DLD1 (cell line): ENCODE measurements around the gene IGF2BP2.

Experiments used
- in situ Hi-C: cut with HindIII; loops from 2 replicates; pipeline ENCODE4 v1.10.0; 2017; ENCODE audit warnings: low sequenced_read_pairs

The IGF2BP2 gene

DNA sequence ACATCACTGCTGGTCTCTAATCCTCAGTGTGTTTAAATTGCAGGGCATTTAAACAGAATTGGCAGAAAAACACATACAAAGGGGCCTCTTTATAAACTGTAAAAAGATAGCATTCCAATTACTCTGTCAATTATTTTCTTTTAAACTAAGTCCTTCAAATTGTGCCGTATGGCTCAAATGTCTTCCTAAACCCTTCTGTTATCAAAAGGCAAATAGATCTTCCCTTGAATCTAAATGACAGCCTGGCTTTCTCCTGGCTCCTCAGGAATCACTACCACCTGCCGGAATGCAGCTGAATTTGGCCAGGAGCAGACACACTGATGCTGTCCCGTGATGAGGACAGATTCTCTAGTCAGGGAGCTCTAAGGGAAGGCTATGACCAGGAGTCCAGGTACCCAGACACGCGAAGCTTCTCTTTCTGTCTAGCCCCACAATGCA is 85.6 kb downstream of the IGF2BP2 start:
- in situ Hi-C loops = no loop called here

DNA sequence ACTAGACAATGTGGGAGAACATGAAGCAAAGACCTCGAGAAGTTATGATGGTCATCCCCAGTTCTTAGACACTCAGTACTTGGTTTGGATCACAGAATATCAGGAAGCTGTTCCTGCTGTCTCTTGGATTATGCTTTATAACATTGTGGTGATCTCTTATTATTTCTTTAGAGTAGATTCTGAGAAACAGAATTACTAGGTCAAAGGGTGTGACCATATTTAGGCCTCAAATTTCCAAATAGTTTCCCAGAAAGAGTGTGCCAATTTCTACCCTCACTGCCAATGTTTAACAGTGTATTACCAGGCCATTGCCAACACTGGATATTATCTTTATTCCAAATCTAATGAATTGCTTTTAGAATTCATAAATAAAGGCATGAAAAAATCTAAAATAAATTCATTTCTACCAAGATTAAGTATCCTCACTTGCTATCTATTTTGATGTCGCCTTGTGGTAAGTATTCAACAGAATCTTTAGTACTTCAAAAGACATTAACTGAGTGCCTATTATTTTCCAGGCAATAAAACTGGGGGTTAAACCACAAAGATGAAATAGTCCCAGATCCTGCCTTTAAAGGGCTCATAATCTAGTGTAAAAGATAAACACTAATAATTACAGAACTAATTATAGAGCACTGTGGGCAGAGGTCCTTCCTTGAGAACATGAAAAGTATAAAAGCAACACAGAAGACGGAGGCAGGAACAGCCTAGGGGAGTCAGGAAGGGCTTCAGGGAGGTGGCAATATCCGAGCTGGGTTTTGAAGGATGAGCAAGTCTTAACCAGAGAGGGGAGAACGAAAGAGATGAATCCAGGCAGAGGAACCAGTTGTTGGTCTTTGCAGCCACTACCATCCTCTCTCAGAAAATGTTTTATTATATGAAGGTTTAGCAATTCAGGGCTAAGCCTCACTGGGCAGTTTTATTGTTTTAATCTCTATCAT is 86.8 kb downstream of the IGF2BP2 start:
- in situ Hi-C loops = no loop called here

DNA sequence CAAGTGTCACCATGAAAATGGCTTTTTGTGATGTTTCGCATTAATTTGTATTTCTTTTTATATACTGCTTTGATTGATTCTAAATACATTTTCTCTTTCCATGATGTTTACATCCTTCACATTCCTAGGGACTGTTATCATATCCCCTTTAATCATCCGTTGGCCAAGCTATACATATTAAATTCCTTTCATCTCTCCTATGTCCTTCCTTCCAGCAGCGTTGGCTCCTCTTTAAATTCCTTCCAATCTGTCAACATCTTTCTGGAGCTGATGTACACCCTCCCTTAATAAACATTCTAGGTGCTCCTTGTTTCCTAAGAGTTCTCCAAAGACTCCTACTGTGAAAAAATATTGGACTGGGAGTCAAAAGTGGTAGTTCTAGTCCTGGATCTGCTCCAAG is 87.8 kb downstream of the IGF2BP2 start:
- in situ Hi-C loops = no loop called here

DNA sequence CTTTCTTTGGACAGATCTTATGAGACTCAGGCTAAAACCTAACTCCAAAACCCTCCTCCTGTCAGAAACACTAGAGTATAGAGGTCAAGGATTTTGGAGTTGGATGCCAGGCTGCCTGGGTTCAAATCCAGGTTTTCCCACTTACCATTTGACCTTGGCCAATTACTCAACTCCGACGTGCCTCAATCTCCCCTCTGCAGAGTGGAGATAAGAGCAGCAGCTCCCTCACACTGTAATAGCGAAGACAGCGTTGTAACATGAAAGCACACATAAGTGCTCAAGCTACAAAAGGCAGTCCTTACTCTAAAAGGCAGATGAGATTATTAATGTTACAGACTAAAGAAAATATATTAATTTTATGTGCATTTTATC is 90.1 kb downstream of the IGF2BP2 start:
- in situ Hi-C loops = no loop called here

- in situ Hi-C loops = no loop called here
These were observed 90.7 kb downstream of the IGF2BP2 start for GRCh38 chr3:185733980-185734724.

DNA sequence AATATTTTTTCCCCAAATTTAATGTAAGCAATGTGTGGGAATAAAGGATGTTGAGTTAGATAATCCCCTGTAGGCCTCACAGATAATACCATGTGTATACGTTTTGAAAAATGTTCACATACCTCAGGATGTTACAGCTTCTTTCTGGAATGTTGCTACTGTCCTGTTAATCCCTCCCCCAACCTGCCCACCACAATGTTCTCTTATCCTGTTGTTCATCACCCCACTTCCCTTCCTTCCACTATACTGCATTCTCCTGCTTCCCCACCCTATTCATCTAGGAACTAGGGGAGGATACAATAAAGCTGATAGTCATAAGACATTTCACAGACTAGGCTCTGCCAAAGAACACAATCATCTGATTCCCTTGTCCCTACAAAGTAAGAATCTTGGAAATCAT is 92.1 kb downstream of the IGF2BP2 start:
- in situ Hi-C loops = no loop called here

- in situ Hi-C loops = no loop called here
These were observed 94.3 kb downstream of the IGF2BP2 start for GRCh38 chr3:185730550-185730949.

DNA sequence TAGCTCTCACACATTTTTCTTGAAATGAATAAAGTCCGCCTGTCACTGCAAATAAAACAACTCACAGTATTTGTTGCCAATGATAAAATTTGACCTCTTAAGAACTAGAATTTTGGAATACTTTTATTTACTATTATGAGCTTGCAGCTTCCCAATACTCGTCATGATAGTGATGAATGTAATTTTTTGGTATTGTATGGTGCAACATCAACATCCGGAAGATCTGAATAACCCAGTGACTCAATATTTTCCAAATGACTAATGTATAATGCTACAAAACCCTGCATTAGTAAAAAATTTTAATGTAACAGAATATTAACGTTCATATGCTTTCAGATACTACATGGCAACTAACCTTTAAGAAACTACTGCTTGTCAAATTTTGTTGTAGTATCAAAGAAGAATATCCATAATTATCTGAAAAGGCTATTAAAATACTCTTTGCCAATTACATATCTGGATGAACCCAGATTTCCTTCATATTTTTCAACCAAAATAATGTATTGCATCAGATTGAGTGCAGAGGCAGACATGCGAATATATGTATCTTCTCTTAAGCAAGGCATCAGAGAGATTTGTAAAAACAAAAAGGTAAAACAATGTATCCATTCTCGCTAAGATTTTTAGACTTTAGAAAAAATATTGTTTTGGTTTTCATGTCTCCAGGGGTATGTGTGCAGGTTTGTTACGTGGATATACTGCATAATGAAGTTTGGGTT is 95.3 kb downstream of the IGF2BP2 start:
- in situ Hi-C loops = no loop called here

GRCh38 chr3:185728630-185729336 is 96.1 kb downstream of the IGF2BP2 start:
- in situ Hi-C loops = no loop called here

- in situ Hi-C loops = no loop called here
These were observed 97.0 kb downstream of the IGF2BP2 start for GRCh38 chr3:185727873-185728272.

- in situ Hi-C loops = no loop called here
These were observed 98.4 kb downstream of the IGF2BP2 start for GRCh38 chr3:185726254-185726967.

DNA sequence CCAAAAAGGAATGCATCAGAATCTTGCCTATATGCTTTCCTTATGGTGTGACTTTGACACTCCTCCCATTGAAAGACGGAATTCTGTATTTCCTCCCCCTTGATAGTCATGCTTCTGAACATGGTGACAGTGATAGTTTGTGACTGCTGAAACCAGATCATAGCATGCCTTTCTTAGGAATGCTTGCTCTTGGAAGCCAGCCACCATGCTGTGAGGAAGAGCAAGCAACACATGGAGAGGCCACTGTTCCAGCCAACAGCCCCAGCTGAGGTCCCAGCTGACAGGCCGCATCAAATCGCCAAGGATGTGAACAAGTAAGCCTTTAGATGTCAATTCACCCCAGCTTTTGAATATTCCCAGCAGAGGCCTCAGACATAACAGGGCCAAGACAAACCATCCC is 100.1 kb downstream of the IGF2BP2 start:
- in situ Hi-C loops = no loop called here

GRCh38 chr3:185724251-185724650 is 100.6 kb downstream of the IGF2BP2 start:
- in situ Hi-C loops = no loop called here

GRCh38 chr3:185722881-185723280 is 102.0 kb downstream of the IGF2BP2 start:
- in situ Hi-C loops = no loop called here

DNA sequence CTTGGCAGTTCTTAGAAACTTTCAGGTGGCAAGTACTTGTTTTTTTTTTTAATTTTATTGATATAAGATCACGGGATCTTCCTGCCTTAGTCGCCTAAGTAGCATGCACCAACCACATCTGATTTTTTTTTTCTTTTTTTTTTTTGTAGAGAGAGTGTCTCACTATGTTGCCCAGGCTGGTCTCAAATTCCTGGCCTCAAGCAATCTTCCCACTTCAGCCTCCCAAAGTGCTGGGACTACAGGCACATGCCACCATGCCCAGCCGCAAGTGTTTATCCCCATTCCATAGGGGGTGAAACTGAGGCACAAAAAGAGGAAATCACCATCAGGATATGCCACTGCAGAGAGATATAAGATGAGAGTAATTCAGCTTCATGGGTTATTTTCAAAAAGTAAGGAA is 102.9 kb downstream of the IGF2BP2 start:
- in situ Hi-C loops = no loop called here

DNA sequence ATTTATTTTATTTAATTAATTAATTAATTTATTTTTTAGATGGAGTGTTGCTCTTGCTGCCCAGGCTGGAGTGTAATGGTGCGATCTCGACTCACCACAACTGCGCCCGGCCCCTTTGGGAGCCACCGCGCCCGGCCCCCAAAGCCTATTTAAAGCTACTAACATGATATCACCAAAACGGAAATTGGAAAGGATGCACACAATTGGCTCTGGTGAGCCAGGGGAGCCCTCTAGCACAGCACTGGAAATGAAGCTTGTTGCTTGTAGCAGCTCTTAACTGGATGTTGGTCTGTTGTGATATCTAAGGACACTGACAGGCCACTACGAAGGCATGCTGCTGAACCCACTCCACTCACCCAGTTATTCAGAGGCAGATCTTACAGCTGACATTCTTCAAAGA is 104.5 kb downstream of the IGF2BP2 start:
- in situ Hi-C loops = no loop called here

GRCh38 chr3:185718736-185719593 is 105.9 kb downstream of the IGF2BP2 start:
- in situ Hi-C loops = no loop called here

- in situ Hi-C loops = no loop called here
These were observed 107.0 kb downstream of the IGF2BP2 start for GRCh38 chr3:185717627-185718402.
